Measurements from ENCODE around the gene NFASC. TPM values are rescaled to one million over a fixed set of nuclear protein-coding genes. Genes with fewer than 3 reads are reported as not detected.

The NFASC gene
- total RNA-seq, 1 donor from 2014 or later = 29.6 TPM

DNA sequence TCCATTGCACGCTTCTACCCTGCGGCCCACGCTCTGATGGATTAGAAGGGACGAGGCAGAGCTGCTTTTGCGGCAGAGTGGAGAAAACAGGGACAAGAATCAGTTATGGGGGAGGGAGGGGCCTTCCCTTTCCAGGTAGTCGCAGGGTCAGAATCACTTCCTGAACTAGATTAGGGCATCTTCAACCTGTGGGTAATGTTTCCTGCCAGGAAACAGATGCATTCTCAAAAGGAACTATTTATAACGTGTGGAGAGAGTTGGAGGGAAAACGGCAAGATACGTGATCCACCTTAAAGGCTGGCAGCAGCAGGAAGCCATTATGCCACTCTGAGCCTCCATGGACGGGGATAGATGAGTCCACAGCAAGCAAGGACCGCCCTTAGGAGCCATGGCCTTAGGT, 112.5 kb downstream of the NFASC start:
- no peaks in the 10 kb centered on the region for H3K79me2 ChIP-seq (ENCODE audit: insufficient read depth, low read length)
- Mint-ChIP-seq H3K9me3 (ENCODE audit: unreplicated experiment) (no peaks in the 10 kb centered on the region), H3K36me3 (ENCODE audit: low read depth, unreplicated experiment) (peaks cover 24% of the 10 kb centered on the region), H3K4me1 (ENCODE audit: low read depth, unreplicated experiment) (peaks cover 6% of the 10 kb centered on the region), H3K27me3 (ENCODE audit: low read depth, unreplicated experiment) (peaks cover 29% of the 10 kb centered on the region), H3K27ac (ENCODE audit: unreplicated experiment) (no peak overlapping the region), H3K4me3 (ENCODE audit: unreplicated experiment) (no peak overlapping the region)
- no peak for DNase-seq (ENCODE audit: low read depth)
- no peak overlapping the region for H3K4me3 ChIP-seq (ENCODE audit: insufficient read depth, low read depth, low read length)
- no peak overlapping the region for H3K9ac ChIP-seq (ENCODE audit: low read length)
- no peak overlapping the region for H2AFZ ChIP-seq (ENCODE audit: low read depth, low read length)
- TF ChIP-seq EZH2 (IDR thresholded peaks at IDR 0.05; ENCODE audit: insufficient read depth, low read length) = no peak
- TF ChIP-seq, protein P1, sequence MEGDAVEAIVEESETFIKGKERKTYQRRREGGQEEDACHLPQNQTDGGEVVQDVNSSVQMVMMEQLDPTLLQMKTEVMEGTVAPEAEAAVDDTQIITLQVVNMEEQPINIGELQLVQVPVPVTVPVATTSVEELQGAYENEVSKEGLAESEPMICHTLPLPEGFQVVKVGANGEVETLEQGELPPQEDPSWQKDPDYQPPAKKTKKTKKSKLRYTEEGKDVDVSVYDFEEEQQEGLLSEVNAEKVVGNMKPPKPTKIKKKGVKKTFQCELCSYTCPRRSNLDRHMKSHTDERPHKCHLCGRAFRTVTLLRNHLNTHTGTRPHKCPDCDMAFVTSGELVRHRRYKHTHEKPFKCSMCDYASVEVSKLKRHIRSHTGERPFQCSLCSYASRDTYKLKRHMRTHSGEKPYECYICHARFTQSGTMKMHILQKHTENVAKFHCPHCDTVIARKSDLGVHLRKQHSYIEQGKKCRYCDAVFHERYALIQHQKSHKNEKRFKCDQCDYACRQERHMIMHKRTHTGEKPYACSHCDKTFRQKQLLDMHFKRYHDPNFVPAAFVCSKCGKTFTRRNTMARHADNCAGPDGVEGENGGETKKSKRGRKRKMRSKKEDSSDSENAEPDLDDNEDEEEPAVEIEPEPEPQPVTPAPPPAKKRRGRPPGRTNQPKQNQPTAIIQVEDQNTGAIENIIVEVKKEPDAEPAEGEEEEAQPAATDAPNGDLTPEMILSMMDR (IDR thresholded peaks at IDR 0.05; ENCODE audit: insufficient read depth, low read depth, low read length) = no peak
- no peak for FAIRE-seq
- no peak overlapping the region for H3K27ac ChIP-seq (ENCODE audit: low read depth, low read length)
- no peak overlapping the region for H3K4me2 ChIP-seq (ENCODE audit: low read length)
- no peaks in the 10 kb centered on the region for H3K9me3 ChIP-seq (ENCODE audit: insufficient read depth, low read depth, low read length)
- H4K20me1 ChIP-seq (ENCODE audit: insufficient read depth, low read length) = no peaks in the 10 kb centered on the region
- no peaks in the 10 kb centered on the region for H3K36me3 ChIP-seq (ENCODE audit: insufficient read depth, low read length)
- H3K4me1 ChIP-seq (ENCODE audit: insufficient read depth, low read length) = no peaks in the 10 kb centered on the region
- H3K27me3 ChIP-seq (ENCODE audit: insufficient read depth, low read length) = no peaks in the 10 kb centered on the region

DNA sequence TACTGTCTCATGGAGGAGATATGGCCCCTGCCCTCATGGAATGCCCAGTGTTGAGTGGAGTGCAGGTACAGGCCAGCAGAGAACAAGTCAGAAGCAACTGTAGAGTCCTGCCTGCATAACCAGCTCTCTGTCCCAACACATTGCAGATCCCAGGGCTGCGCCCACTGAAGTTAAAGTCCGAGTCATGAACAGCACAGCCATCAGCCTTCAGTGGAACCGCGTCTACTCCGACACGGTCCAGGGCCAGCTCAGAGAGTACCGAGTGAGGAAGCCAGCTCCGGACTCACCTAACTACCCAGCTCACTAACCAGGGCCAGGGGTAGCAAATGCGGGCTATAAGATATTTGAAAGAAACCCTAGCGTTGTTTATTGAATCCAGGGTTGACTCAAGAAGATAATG, 113.2 kb downstream of the NFASC start:
- peaks cover 21% of the 10 kb centered on the region for H3K36me3 Mint-ChIP-seq (ENCODE audit: low read depth, unreplicated experiment)
- no peak overlapping the region for H3K4me3 Mint-ChIP-seq (ENCODE audit: unreplicated experiment)
- TF ChIP-seq EZH2 (IDR thresholded peaks at IDR 0.05; ENCODE audit: insufficient read depth, low read length) = no peak
- TF ChIP-seq, protein P1 (IDR thresholded peaks at IDR 0.05; ENCODE audit: insufficient read depth, low read depth, low read length) = no peak
- Histone ChIP-seq H3K27me3 (ENCODE audit: insufficient read depth, low read length) (no peaks in the 10 kb centered on the region), H3K36me3 (ENCODE audit: insufficient read depth, low read length) (no peaks in the 10 kb centered on the region), H4K20me1 (ENCODE audit: insufficient read depth, low read length) (no peaks in the 10 kb centered on the region), H3K9me3 (ENCODE audit: insufficient read depth, low read depth, low read length) (no peaks in the 10 kb centered on the region), H3K27ac (ENCODE audit: low read depth, low read length) (no peak overlapping the region), H3K9ac (ENCODE audit: low read length) (no peak overlapping the region), H3K79me2 (ENCODE audit: insufficient read depth, low read length) (no peaks in the 10 kb centered on the region), H3K4me3 (ENCODE audit: insufficient read depth, low read depth, low read length) (no peak overlapping the region), H3K4me1 (ENCODE audit: insufficient read depth, low read length) (no peaks in the 10 kb centered on the region), H3K4me2 (ENCODE audit: low read length) (no peak overlapping the region), H2AFZ (ENCODE audit: low read depth, low read length) (no peak overlapping the region)
- H3K27ac Mint-ChIP-seq (ENCODE audit: unreplicated experiment) = no peak overlapping the region
- peaks cover 6% of the 10 kb centered on the region for H3K4me1 Mint-ChIP-seq (ENCODE audit: low read depth, unreplicated experiment)
- no peak for FAIRE-seq
- H3K9me3 Mint-ChIP-seq (ENCODE audit: unreplicated experiment) = no peaks in the 10 kb centered on the region
- no peak for DNase-seq (ENCODE audit: low read depth)
- peaks cover 29% of the 10 kb centered on the region for H3K27me3 Mint-ChIP-seq (ENCODE audit: low read depth, unreplicated experiment)

DNA sequence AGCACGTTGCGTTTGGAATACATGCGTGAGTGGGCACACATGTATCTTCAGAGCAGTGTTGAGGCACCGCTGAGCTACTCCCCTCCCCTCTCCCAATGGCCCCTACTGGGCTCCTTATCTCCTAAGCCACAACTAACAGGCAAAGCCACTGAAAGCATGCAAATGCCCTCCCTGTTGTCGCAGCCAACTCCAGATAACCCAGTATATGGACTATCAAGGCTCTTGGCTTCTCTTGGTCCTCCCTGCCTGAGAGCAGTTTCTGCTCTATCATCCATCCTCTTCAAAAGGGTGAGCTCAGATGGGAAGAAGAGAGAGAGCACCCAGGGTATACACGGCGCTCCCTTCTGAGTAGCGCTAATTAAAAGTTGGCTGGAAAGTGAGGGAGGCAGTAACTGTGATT, 113.8 kb downstream of the NFASC start:
- H3K36me3 Mint-ChIP-seq (ENCODE audit: low read depth, unreplicated experiment) = peaks cover 21% of the 10 kb centered on the region
- no peaks in the 10 kb centered on the region for H3K79me2 ChIP-seq (ENCODE audit: insufficient read depth, low read length)
- no peak overlapping the region for H3K4me3 ChIP-seq (ENCODE audit: insufficient read depth, low read depth, low read length)
- FAIRE-seq = no peak
- TF ChIP-seq, protein P1 (IDR thresholded peaks at IDR 0.05; ENCODE audit: insufficient read depth, low read depth, low read length) = no peak
- no peak for TF ChIP-seq EZH2 (IDR thresholded peaks at IDR 0.05; ENCODE audit: insufficient read depth, low read length)
- no peaks in the 10 kb centered on the region for H3K36me3 ChIP-seq (ENCODE audit: insufficient read depth, low read length)
- H3K4me3 Mint-ChIP-seq (ENCODE audit: unreplicated experiment) = no peak overlapping the region
- no peak overlapping the region for H3K9ac ChIP-seq (ENCODE audit: low read length)
- no peak overlapping the region for H3K27ac Mint-ChIP-seq (ENCODE audit: unreplicated experiment)
- no peaks in the 10 kb centered on the region for H3K9me3 ChIP-seq (ENCODE audit: insufficient read depth, low read depth, low read length)
- H3K9me3 Mint-ChIP-seq (ENCODE audit: unreplicated experiment) = no peaks in the 10 kb centered on the region
- H3K27ac ChIP-seq (ENCODE audit: low read depth, low read length) = no peak overlapping the region
- peaks cover 5% of the 10 kb centered on the region for H3K4me1 ChIP-seq (ENCODE audit: insufficient read depth, low read length)
- H3K4me2 ChIP-seq (ENCODE audit: low read length) = no peak overlapping the region
- H2AFZ ChIP-seq (ENCODE audit: low read depth, low read length) = no peak overlapping the region
- no peaks in the 10 kb centered on the region for H3K27me3 ChIP-seq (ENCODE audit: insufficient read depth, low read length)
- peaks cover 26% of the 10 kb centered on the region for H3K27me3 Mint-ChIP-seq (ENCODE audit: low read depth, unreplicated experiment)
- no peaks in the 10 kb centered on the region for H4K20me1 ChIP-seq (ENCODE audit: insufficient read depth, low read length)
- no peak for DNase-seq (ENCODE audit: low read depth)
- H3K4me1 Mint-ChIP-seq (ENCODE audit: low read depth, unreplicated experiment) = peaks cover 8% of the 10 kb centered on the region

All from astrocyte (in vitro differentiated cells and primary cell).